ENCODE results near the gene ATPAF2.

Gene ATPAF2

DNA sequence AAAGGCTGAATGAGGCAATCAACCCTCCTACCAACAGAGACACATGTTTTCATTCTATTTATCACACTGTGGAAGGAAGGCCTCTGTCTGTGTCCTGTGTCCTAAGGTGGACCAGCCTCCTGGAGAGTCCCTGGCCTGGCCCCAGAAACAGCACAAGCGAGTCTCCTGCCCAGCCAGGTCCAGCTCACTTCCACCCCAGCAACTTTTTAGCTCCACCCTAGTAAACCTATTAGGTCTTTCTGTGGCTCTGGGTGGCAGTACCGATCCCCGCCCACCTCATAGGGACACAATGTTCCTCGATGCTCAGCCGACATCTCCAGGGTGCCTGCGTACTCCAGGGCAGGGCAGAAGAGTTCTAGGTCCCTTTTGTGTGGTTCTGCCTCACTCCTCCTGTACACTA, 55.6 kb downstream of the ATPAF2 start:
- no peak for FAIRE-seq

GRCh38 chr17:17982801-17983200, 56.2 kb downstream of the ATPAF2 start:
- no peak for FAIRE-seq

DNA sequence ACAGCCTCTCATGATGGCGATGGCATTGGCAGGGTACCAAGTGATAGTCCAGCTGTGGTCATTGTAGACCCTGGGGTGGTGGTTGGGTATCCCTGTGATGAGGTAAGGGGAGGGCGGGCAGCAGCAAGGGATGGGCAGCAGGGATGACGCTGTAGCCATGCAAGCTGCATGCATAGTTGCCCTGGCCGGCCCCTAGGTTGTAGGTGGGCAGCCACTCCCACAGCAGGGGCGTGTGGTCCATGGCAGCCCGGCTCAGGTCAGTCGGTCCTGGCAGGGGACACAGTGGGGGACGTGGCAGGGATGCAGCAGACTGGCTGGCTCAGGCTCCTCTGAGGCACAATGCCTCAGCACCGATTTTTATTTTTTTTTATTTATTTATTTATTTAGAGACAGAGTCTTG, 57.6 kb downstream of the ATPAF2 start:
- FAIRE-seq: no peak

DNA sequence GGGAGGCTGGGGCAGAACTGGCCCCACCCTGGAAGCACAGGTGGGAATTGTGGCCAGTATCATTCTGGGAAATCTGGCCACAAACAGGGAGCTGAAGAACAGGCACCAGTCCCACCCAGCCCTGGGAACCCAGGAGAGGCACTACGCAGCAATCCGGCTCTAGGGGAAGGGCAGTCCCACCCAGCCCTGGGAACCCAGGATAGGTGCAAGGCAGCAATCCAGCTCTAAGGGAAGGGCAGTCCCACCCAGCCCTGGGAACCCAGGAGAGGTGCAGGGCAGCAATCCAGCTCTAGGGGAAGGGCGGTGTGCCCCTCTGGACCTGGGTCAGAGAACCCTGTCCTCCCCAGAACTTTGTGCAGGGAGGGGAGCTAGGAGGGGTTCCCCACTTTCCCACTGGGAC, 59.2 kb downstream of the ATPAF2 start:
- FAIRE-seq: no peak

DNA sequence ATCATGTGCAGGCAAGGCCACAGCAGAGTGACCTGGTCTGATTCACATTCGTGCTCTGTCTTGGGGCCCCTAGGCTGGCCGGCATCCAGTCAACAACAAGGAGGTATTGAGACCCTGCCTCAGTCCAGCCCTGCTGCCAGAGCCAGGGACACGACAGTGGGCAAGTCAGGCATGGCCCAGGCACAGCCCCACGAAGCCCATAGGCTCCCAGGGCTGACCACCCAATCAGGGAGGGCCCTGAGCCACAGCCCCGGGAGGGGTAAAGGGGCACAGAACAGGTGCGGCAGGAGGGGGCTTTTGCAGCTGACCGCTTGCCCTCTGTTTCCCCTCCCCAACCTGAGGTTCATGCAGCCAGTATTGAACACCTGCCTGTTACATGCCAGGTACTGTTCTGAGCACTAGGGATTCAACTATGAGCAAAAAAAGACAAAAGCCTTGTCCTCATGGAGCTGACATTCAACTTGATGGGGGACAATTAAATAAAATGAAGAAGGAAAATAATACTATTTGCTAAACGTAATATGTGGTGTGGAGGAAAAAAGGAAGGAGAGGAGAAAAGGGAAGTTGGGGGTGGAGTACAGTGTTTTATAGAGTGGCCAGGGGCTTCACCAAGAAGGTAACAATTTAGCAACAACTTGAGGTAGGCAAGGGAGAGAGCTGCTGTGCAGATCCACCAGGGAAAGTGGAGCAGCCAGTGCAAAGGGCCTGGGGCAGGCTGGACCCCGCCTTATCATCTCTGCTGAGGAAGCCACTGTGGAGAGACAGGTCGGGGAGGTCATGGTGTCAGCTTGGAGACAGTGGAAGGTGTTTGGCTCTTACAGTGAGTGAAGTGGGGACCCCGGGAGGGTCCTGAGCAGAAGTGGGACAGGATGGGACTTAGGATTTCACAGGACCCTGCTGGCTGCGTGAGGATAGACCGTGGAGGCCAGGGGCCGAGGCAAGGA, 60.2 kb downstream of the ATPAF2 start:
- FAIRE-seq: no peak

DNA sequence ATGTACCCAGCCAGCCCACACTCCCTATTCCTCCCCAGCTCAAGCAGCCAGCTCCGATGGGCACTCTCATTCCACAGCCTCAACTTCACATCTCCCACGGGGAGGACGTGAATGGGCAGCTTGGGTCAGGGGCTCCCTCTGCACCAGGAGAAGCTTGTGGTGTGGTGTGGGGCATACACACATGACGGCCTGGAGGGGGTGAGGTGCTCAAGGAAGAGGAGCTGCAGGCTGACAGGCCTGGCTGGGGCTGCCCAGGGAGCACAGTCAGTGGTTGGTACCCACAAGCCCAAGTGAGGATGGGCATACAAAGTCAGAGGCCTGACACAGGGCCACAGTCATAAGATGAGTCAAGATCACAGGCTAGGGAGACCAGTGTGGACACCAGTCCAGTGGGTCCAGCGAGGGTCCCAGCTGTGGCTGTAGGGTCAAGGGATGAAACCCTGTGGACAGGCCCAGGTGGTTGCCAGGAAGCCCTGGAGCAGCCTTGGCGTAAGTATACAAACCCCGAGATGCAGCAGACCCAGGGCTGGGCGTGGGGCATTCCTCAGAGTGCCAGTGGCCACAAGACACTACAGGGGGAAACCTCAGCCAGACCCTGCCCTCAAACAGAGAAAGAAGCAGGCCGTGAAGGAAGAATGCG, 61.9 kb downstream of the ATPAF2 start:
- FAIRE-seq: no peak

- no peak for FAIRE-seq
Measured at GRCh38 chr17:17975436-17975835, 63.5 kb downstream of the ATPAF2 start.

DNA sequence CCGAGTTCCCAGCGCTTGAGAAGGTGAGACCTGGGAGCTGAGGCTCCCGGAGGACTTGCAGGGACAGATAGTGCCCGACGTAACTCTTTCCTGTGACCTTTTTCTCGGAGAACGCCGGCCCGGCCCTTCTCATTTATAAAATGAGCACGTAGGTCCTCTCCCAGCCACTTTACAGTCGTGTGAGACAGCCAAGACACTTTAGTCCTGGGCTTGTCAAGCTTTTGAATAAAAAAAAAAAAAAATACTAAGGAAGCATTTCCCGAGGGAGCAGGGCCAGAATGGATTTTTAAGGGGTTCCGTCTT, 66.1 kb downstream of the ATPAF2 start:
- FAIRE-seq: no peak

DNA sequence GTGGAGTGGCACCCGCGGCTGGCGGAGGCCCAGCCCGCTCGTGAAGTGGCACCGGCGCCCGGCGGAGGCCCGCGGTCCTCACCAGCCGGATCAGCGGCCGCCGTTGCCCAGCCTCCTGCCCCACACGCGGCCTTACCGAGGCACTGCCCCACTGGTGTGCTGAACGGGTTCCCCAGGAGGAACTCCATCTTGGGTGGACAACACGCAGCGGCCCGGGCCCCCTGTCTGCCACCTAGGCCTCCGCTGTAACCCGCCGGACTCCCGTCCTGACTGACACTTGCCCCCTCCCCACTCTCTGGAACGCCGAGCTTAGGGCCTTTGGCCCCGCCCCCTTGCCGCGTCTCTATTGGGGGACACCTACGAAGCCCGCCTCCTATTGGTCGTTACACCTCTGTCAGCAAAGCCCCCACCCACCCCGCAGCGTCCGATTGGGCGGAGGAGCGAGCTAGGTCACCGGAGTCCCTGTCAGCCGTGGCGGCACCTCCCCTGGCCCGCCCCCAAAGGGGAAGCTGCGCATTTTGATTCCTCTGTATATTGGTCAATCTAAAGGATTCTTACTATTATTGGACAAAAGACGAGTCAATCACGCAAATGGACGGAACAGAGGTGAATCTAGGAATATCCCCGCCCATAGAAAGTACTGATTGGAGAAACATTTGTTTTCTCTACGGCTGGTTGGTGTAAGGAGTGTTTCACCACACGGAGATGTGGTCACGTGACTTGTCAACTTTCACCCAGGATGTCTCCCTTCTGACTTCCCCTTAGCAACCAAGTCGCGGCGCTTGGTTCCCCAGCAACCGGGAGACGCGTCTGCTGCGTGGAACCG, 66.6 kb downstream of the ATPAF2 start, which contains the start of the genes DRC3 and TOM1L2:
Gene DRC3 (plus strand): TSS at position 737 of the 826 bp plus-strand sequence. CDS start 4,737 bp downstream, outside the sequence.
Gene TOM1L2 (minus strand): TSS at position 275 of the 826 bp plus-strand sequence. CDS start 87 bp downstream, at position 188.
- peak; percentile 100 for FAIRE-seq

DNA sequence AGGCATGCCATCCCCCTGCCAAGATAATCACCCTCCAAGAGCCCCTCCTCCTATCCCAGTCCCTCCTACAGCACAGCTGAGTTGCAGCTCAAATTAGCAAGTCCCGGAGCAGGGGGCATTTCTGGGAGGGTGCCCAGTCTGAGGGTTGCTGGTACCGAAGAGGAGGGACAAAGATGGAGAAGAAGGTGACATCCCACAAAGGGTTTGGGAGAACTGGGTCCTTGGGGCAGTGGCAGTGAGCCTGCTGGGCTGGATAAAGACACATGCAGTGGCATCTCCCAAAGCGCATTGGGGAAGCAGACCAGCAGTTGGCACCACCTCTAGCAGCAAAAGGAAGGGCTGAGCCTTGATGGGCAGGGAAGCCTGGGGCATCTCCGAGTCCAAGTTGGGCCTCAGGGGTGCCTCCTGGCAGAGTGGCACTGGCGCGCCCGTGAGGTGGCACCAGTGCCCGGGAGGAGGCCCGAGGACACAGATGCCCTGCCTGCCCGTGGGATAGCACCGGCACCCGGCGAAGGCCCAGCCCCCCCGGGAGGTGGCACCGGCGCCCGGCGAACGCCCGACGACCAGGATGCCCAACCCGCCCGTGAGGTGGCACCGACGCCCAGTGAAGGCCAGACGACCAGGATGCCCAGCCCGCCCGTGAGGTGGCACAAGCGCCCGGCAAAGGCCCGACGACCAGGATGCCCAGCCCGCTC, 67.4 kb downstream of the ATPAF2 start:
- peak; percentile 55 for FAIRE-seq

DNA sequence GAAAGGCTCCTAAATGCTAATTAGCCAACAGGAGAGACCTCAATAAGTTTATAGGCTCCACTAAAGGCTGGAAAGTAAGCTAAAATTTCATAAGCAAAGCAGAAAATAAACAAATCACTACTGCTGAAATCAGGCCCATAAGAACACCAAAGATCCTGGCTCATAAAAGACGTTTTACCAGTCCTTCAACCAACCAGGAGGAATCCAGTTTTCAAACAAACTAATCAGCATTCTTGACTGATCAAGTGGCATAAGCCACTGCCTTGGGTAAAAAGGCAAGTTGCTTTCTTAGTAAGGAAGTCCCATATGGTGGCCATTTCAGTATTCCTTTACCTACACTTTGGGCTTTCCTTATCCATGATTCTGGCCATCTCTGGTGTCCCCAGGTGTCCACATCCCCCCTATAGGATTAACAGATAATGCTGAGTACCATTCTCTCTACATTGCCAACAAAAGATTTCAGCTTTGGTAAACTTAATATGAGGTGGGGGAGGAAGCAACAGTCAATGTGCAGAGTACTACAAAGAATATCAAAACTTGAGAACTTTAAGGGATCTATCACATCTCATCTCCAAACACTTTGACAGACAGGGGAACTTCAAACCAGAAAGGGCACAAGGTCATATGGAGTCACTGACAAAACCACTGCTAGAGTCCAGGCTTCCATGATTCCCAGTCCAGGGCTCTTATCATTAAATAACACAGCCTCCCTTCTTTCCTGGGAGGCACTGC, 68.1 kb downstream of the ATPAF2 start:
- FAIRE-seq: no peak

Data from A204.1 (cell line).